ENCODE measurements around the gene ZBTB16. TPM values are rescaled to one million over a fixed set of nuclear protein-coding genes. Genes with fewer than 3 reads are reported as not detected.

The ZBTB16 gene
- total RNA-seq, 4 donors from 2014 or later = 82.7 to 375 (median 189) TPM

- ATAC-seq (ENCODE audit: low FRiP score) (no peak), DNase-seq (ENCODE audit: low spot score) (no peak)
- no peak for TF ChIP-seq CTCF (IDR thresholded peaks at IDR 0.05)
These were observed 66.0 kb downstream of the ZBTB16 start for GRCh38 chr11:114125531-114125930.

GRCh38 chr11:114125959-114126358 is 66.4 kb downstream of the ZBTB16 start:
- DNase-seq (ENCODE audit: low spot score) (no peak), ATAC-seq (ENCODE audit: low FRiP score) (no peak)
- TF ChIP-seq CTCF (IDR thresholded peaks at IDR 0.05) = no peak

GRCh38 chr11:114128399-114128798 is 68.9 kb downstream of the ZBTB16 start:
- TF ChIP-seq CTCF (IDR thresholded peaks at IDR 0.05) = no peak
- DNase-seq (ENCODE audit: low spot score) (no peak), ATAC-seq (ENCODE audit: low FRiP score) (no peak)

GRCh38 chr11:114129142-114129541 is 69.6 kb downstream of the ZBTB16 start:
- TF ChIP-seq CTCF (IDR thresholded peaks at IDR 0.05) = no peak
- DNase-seq (ENCODE audit: low spot score) (no peak), ATAC-seq (ENCODE audit: low FRiP score) (no peak)

GRCh38 chr11:114129699-114130098 is 70.2 kb downstream of the ZBTB16 start:
- no peak for DNase-seq (ENCODE audit: low spot score)
- ATAC-seq (ENCODE audit: low FRiP score) = no peak
- TF ChIP-seq CTCF (IDR thresholded peaks at IDR 0.05) = no peak

GRCh38 chr11:114130115-114130576 is 70.6 kb downstream of the ZBTB16 start:
- DNase-seq (ENCODE audit: low spot score) = no peak
- no peak for ATAC-seq (ENCODE audit: low FRiP score)
- TF ChIP-seq CTCF (IDR thresholded peaks at IDR 0.05) = no peak

GRCh38 chr11:114130629-114131277 is 71.2 kb downstream of the ZBTB16 start:
- DNase-seq (ENCODE audit: low spot score) = no peak
- TF ChIP-seq CTCF (IDR thresholded peaks at IDR 0.05) = no peak
- no peak for ATAC-seq (ENCODE audit: low FRiP score)

All from omental fat pad (tissue), 4 donors.